Suppressor macrophage (primary cell): ENCODE measurements around the gene SND1.

Experiments
- DNase-seq, 4 experiments: peaks; one replicate each; pipeline ENCODE4 v3.0.0-alpha.2; 2020 to 2022

The SND1 gene

DNA sequence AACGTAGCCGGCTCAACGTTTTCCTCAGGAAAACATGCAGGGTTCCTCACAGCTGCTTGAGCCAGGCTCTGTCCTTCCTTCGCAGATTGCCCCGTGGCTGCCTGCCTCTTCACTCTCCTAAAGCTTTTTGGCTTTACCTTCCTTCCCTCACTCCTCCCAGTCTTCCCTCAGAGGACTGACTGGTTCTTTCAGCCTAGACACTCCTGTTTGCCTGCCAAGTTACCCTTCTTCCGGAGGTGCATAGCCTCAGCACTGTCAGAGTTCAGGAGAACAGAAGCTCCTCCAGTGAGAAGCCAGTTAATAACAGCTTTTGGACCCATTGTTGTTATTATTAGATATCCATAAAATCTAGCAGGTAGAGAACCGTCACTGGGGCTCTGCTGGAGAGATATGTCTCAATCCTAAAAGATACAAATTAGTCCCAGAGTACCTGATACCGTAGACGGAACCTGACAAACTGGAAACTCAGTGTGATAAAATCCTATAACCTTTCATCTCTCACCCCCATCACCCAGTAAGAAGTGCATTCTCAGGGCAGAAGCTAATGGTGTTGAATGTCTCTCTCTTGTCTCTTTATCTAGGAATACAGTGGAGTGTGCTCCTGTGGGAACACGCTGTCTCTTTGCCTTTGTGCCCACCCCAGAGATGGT, 79.6 kb downstream of the SND1 start:
- DNase-seq: no peak

DNA sequence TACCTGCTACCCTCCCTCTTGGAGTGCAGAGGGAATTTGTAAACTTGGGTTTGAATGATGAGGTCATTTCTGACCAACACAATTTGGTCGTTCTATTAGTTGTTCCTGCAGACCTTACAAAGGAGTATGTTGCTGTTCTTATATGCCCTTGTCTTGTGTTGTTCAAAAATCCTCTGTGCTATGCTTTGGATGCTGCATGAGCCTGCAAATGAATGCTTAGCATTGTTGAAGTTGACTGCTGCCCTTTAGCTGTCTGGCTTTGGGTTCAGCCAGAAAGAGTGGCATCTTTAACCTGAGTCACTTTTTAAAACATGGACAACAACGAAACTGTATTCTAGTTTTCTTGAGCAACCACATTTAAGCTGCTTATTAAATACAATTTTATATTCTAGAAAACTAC, 80.3 kb downstream of the SND1 start:
- no peak for DNase-seq

DNA sequence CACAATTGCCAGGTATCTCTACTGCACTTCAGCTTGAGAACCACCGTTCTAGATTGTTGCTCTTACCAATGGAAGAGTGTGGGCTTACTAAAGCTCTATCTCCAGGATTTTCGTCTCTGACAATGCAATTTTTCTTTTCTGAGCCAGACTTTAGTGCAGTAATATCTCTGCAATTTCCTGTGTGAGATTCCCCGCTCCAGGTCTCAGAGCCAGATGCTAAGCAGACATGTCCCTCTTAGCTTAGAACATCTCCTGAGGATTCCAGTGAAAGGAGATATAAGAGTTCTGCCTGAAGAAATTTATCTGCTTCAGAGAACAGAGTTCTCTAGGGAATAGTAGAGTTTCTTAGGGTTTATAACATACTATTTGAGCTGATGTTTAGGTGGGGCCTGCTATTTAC, 82.0 kb downstream of the SND1 start:
- no peak for DNase-seq

GRCh38 chr7:127736511-127736910, 84.5 kb downstream of the SND1 start:
- DNase-seq: no peak

- DNase-seq: no peak
These were observed 86.9 kb downstream of the SND1 start for GRCh38 chr7:127738859-127739258.

GRCh38 chr7:127741764-127742375, 89.9 kb downstream of the SND1 start:
- DNase-seq: no peak

- no peak for DNase-seq
These were observed 93.5 kb downstream of the SND1 start for GRCh38 chr7:127745445-127745844.

DNA sequence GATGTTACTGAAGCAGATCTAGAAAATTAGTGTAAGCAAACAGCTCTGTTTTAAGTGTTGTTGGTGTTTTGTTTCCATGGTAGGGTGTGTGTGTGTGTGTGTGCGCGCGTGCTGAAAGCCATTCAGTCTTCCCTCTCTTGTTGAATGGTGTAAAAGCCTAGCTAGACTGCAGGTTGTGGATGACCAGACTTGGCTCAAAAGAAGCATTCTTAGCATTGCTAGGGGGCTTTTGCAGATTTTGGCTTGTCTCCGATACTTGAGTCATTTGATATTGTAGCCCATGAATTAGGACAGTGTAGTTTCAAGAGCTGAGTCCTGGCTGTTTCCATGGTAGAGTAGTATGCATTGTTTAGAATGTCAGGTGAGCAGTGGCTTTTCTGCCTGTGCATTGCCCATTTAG, 99.1 kb downstream of the SND1 start:
- DNase-seq: no peak

DNA sequence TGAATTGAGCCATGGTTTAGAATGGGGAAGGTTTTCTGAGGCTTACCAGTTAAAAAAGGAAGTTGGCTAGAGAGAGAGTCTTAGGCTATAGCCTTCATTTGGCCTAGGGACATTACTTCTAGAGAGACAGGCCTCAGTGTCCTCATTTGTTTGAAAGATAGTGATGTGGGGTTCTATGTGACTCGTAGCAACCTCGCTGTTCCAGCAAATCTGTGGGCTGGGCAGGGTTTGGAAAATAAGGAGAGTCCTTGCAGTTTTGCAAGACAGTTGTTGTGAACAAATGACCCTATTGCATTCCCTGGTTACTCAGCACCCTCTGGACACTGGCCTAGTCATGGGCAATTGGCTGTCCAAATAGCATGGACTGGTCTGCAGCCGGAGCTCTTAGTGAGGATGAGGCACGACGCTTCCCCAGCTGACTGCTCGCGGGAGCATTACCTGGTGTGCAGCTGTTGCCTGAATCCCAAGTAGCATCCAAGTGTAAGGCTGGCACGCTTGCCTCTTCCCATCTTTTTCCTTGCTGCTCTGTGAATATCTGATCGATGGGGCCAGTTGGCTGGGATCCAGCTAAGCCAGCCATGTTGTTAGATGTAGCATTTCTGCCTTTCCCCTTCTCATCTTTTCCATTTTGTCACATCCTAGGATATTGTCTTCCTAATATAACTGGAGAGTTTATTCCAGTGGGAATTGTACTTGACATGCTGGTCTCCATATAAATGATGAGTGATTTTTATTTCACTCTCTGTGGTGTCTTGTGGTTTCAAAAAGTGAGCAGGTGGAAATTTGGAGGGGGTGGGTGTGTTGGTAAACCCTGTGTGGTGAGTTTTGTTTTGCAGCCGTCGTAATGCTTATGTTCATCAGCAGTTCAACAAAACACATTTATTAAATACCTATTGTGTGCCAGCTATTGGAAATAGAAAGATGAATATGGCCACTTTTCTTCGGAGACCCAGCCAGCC, 99.8 kb downstream of the SND1 start:
- peak; percentile 20 to 64 (median 50) for DNase-seq

- DNase-seq: no peak
These were observed 100.8 kb downstream of the SND1 start for GRCh38 chr7:127752829-127753228.

- DNase-seq: peak in 1 of 4 experiments; percentile 10
These were observed 102.5 kb downstream of the SND1 start for GRCh38 chr7:127754457-127754856.

- peak in 1 of 4 experiments; percentile 8 for DNase-seq
These were observed 103.5 kb downstream of the SND1 start for GRCh38 chr7:127755521-127755920.

DNA sequence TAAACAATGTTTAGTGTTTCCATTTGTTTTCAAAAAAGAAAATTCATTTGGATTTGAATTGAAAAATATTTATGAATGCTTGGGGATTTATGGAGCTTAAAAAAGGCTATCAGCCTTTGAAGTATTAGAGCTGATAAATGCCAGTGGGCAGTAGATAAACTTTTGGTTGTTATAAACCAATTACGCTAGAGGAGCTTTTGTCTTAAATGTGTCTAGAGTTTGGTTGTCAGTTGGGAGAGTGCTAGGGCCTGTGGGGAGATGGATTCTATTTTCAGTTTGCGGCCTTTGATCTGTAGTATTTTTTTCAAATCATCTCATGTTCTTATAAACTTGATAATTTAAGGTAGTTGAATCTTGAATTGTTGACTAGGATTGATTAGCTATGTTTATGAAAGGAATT, 104.0 kb downstream of the SND1 start:
- no peak for DNase-seq

GRCh38 chr7:127758105-127758504, 106.1 kb downstream of the SND1 start:
- no peak for DNase-seq

DNA sequence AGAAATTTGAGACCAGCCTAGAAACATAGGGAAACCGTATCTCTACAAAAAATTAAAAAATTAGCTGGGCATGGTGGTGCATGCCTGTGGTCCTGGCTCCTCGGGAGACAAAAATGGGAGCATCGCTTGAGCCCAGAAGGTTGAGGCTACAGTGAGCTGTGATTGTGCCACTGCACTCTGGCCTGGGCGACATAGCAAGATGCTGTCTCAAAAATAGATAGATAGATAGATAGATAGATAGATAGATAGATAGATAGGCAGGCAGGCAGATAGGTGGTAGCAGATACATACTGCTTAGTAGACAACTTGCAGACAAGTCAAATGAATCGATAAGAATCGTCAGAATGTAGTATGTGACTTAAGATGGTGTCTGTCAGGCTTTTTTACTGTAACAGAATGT, 106.9 kb downstream of the SND1 start:
- no peak for DNase-seq

- DNase-seq: no peak
These were observed 108.0 kb downstream of the SND1 start for GRCh38 chr7:127759945-127760421.

- DNase-seq: no peak
These were observed 108.5 kb downstream of the SND1 start for GRCh38 chr7:127760436-127761031.

DNA sequence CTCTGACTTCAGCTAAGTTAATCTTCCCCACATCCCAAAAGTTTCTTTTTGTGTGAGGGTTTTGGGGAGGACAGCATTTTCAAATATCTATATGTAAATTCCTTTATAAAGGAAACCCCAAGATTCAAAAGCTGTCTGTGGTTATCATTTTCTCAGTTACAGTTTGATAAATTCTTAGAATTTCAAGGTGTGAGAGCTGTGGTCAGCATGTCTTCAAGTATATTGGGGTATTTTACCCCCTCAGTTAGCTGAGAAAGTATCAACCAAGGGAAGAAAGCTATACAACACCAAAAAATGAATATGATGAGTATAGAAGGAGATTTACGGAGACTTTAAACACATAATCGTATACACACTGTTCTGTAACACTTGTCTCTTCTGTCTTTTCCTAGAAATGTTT, 109.2 kb downstream of the SND1 start:
- no peak for DNase-seq

DNA sequence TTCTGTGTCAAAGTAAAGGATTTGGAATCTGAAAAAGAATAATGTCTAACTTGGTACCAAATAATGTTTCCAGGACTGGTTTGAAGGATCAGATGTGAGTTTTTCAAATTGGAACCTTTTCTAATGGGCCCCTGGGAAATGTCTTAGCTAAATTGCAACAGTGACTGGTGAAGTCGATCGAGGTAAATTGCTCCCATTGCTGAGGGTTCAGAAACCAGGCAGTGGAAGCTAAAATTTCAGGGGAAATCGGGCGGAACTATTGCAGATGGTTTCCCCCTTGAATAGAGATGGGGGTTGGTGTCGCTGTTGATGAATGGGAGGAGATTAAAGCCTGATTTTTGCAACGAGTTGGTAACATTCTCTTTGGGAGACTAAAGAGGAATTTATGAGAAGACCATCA, 112.7 kb downstream of the SND1 start:
- no peak for DNase-seq

- DNase-seq: no peak
These were observed 113.2 kb downstream of the SND1 start for GRCh38 chr7:127765150-127765549.

- DNase-seq: peak in 3 of 4 experiments; percentile 25 to 37 (median 37)
These were observed 115.0 kb downstream of the SND1 start for GRCh38 chr7:127766831-127767459.

- DNase-seq: no peak
These were observed 116.2 kb downstream of the SND1 start for GRCh38 chr7:127768241-127768640.
